ENCODE data around the gene AGPS. TPM values are rescaled to one million over a fixed set of nuclear protein-coding genes. Genes with fewer than 3 reads are reported as not detected.

AGPS gene
- total and polyA plus RNA-seq, 7 experiments from 2014 or later = 11.8 to 60.4 (median 21.8) TPM

- H3K36me3 ChIP-seq (ENCODE audit: control insufficient read depth in 2 of 3, insufficient read depth in 3 of 3, low read length in 3 of 3) = no peaks in the 10 kb centered on the region
- H3K9me3 ChIP-seq (ENCODE audit: control insufficient read depth in 2 of 3, low read length in 3 of 3) = no peaks in the 10 kb centered on the region
- H3K4me1 ChIP-seq (ENCODE audit: control insufficient read depth in 2 of 2, insufficient read depth in 2 of 2, low read length in 2 of 2) = no peaks in the 10 kb centered on the region
- DNase-seq (no peak), ATAC-seq (no peak)
- H3K4me3 Mint-ChIP-seq = no peak overlapping the region
- intact Hi-C loops (cut with micrococcal nuclease) = no loop called here
- no peak overlapping the region for H3K27ac ChIP-seq (ENCODE audit: low read depth, low read length)
- no peaks in the 10 kb centered on the region for H3K9me3 Mint-ChIP-seq
- CTCF ChIA-PET = no interaction called here
- H3K4me3 ChIP-seq (ENCODE audit: low read length) = no peak overlapping the region
- peaks cover 0 to 3% (median 0%) of the 10 kb centered on the region in 5 donors for H3K36me3 Mint-ChIP-seq
- POLR2A ChIA-PET = no interaction called here
- H3K27me3 Mint-ChIP-seq = peaks cover 0 to 8% (median 3%) of the 10 kb centered on the region in 5 donors
- H3K27ac Mint-ChIP-seq = no peak overlapping the region
- H3K27me3 ChIP-seq (ENCODE audit: control insufficient read depth in 2 of 2, insufficient read depth in 2 of 2, low read length in 2 of 2) = no peaks in the 10 kb centered on the region
- peaks cover 0 to 3% (median 0%) of the 10 kb centered on the region in 7 donors for H3K4me1 Mint-ChIP-seq
Measured at GRCh38 chr2:177568893-177569292, 176.3 kb downstream of the AGPS start.

- CTCF ChIA-PET = no interaction called here
- H3K4me3 Mint-ChIP-seq = no peak overlapping the region
- DNase-seq = no peak
Measured at GRCh38 chr2:177572236-177572671, 179.7 kb downstream of the AGPS start.

GRCh38 chr2:177573120-177573519, 180.5 kb downstream of the AGPS start:
- no peak for DNase-seq
- Histone ChIP-seq H3K27me3 (ENCODE audit: control insufficient read depth in 2 of 2, insufficient read depth in 2 of 2, low read length in 2 of 2) (no peaks in the 10 kb centered on the region), H3K36me3 (ENCODE audit: control insufficient read depth in 2 of 3, insufficient read depth in 3 of 3, low read length in 3 of 3) (no peaks in the 10 kb centered on the region), H3K9me3 (ENCODE audit: control insufficient read depth in 2 of 3, low read length in 3 of 3) (no peaks in the 10 kb centered on the region), H3K27ac (ENCODE audit: low read depth, low read length) (no peak overlapping the region), H3K4me3 (ENCODE audit: low read length) (no peak overlapping the region), H3K4me1 (ENCODE audit: control insufficient read depth in 2 of 2, insufficient read depth in 2 of 2, low read length in 2 of 2) (no peaks in the 10 kb centered on the region)
- intact Hi-C loops (cut with micrococcal nuclease) = no loop called here
- peaks cover 0 to 3% (median 0%) of the 10 kb centered on the region in 7 donors for H3K4me1 Mint-ChIP-seq
- no peak overlapping the region for H3K4me3 Mint-ChIP-seq
- no peak for ATAC-seq
- no peak overlapping the region for H3K27ac Mint-ChIP-seq
- POLR2A ChIA-PET = no interaction called here
- no peaks in the 10 kb centered on the region for H3K9me3 Mint-ChIP-seq
- peaks cover 0 to 8% (median 4%) of the 10 kb centered on the region in 5 donors for H3K27me3 Mint-ChIP-seq
- CTCF ChIA-PET = no interaction called here
- H3K36me3 Mint-ChIP-seq = no peaks in the 10 kb centered on the region

More at GRCh38 chr2:177572236-177572671, 179.7 kb downstream of the AGPS start:
- POLR2A ChIA-PET = no interaction called here
- no peak for ATAC-seq
- Mint-ChIP-seq H3K9me3 (no peaks in the 10 kb centered on the region), H3K36me3 (peaks cover 0 to 1% (median 0%) of the 10 kb centered on the region in 5 donors), H3K27me3 (peaks cover 0 to 8% (median 6%) of the 10 kb centered on the region in 5 donors), H3K27ac (no peak overlapping the region), H3K4me1 (peaks cover 0 to 3% (median 0%) of the 10 kb centered on the region in 7 donors)
- no peaks in the 10 kb centered on the region for H3K27me3 ChIP-seq (ENCODE audit: control insufficient read depth in 2 of 2, insufficient read depth in 2 of 2, low read length in 2 of 2)
- H3K4me3 ChIP-seq (ENCODE audit: low read length) = no peak overlapping the region
- H3K4me1 ChIP-seq (ENCODE audit: control insufficient read depth in 2 of 2, insufficient read depth in 2 of 2, low read length in 2 of 2) = no peaks in the 10 kb centered on the region
- H3K9me3 ChIP-seq (ENCODE audit: control insufficient read depth in 2 of 3, low read length in 3 of 3) = no peaks in the 10 kb centered on the region
- intact Hi-C loops (cut with micrococcal nuclease) = no loop called here
- H3K27ac ChIP-seq (ENCODE audit: low read depth, low read length) = no peak overlapping the region
- H3K36me3 ChIP-seq (ENCODE audit: control insufficient read depth in 2 of 3, insufficient read depth in 3 of 3, low read length in 3 of 3) = no peaks in the 10 kb centered on the region

GRCh38 chr2:177574356-177574755, 181.8 kb downstream of the AGPS start:
- Histone ChIP-seq H3K27ac (ENCODE audit: low read depth, low read length) (no peak overlapping the region), H3K27me3 (ENCODE audit: control insufficient read depth in 2 of 2, insufficient read depth in 2 of 2, low read length in 2 of 2) (no peaks in the 10 kb centered on the region), H3K9me3 (ENCODE audit: control insufficient read depth in 2 of 3, low read length in 3 of 3) (no peaks in the 10 kb centered on the region), H3K4me3 (ENCODE audit: low read length) (no peak overlapping the region), H3K4me1 (ENCODE audit: control insufficient read depth in 2 of 2, insufficient read depth in 2 of 2, low read length in 2 of 2) (no peaks in the 10 kb centered on the region), H3K36me3 (ENCODE audit: control insufficient read depth in 2 of 3, insufficient read depth in 3 of 3, low read length in 3 of 3) (no peaks in the 10 kb centered on the region)
- Mint-ChIP-seq H3K27ac (no peak overlapping the region), H3K27me3 (peaks cover 0 to 8% (median 4%) of the 10 kb centered on the region in 5 donors), H3K9me3 (no peaks in the 10 kb centered on the region), H3K36me3 (no peaks in the 10 kb centered on the region), H3K4me1 (no peaks in the 10 kb centered on the region), H3K4me3 (no peak overlapping the region)
- CTCF ChIA-PET = no interaction called here
- POLR2A ChIA-PET = no interaction called here
- intact Hi-C loops (cut with micrococcal nuclease) = no loop called here
- no peak for ATAC-seq
- DNase-seq = no peak

- H3K27me3 Mint-ChIP-seq = peaks cover 0 to 8% (median 4%) of the 10 kb centered on the region in 5 donors
- CTCF ChIA-PET = no interaction called here
- intact Hi-C loops (cut with micrococcal nuclease) = no loop called here
- no peaks in the 10 kb centered on the region for H3K4me1 Mint-ChIP-seq
- no peak overlapping the region for H3K4me3 Mint-ChIP-seq
- no peak overlapping the region for H3K27ac ChIP-seq (ENCODE audit: low read depth, low read length)
- no peaks in the 10 kb centered on the region for H3K27me3 ChIP-seq (ENCODE audit: control insufficient read depth in 2 of 2, insufficient read depth in 2 of 2, low read length in 2 of 2)
- ATAC-seq (no peak), DNase-seq (no peak)
- POLR2A ChIA-PET = no interaction called here
- H3K36me3 ChIP-seq (ENCODE audit: control insufficient read depth in 2 of 3, insufficient read depth in 3 of 3, low read length in 3 of 3) = no peaks in the 10 kb centered on the region
- H3K9me3 ChIP-seq (ENCODE audit: control insufficient read depth in 2 of 3, low read length in 3 of 3) = no peaks in the 10 kb centered on the region
- H3K36me3 Mint-ChIP-seq = no peaks in the 10 kb centered on the region
- no peak overlapping the region for H3K27ac Mint-ChIP-seq
- H3K9me3 Mint-ChIP-seq = no peaks in the 10 kb centered on the region
- H3K4me3 ChIP-seq (ENCODE audit: low read length) = no peak overlapping the region
- H3K4me1 ChIP-seq (ENCODE audit: control insufficient read depth in 2 of 2, insufficient read depth in 2 of 2, low read length in 2 of 2) = no peaks in the 10 kb centered on the region
Measured at GRCh38 chr2:177575358-177575757, 182.8 kb downstream of the AGPS start.

GRCh38 chr2:177577075-177577474, 184.5 kb downstream of the AGPS start:
- Histone ChIP-seq H3K4me1 (ENCODE audit: control insufficient read depth in 2 of 2, insufficient read depth in 2 of 2, low read length in 2 of 2) (no peaks in the 10 kb centered on the region), H3K27ac (ENCODE audit: low read depth, low read length) (no peak overlapping the region), H3K4me3 (ENCODE audit: low read length) (no peak overlapping the region), H3K36me3 (ENCODE audit: control insufficient read depth in 2 of 3, insufficient read depth in 3 of 3, low read length in 3 of 3) (no peaks in the 10 kb centered on the region), H3K27me3 (ENCODE audit: control insufficient read depth in 2 of 2, insufficient read depth in 2 of 2, low read length in 2 of 2) (no peaks in the 10 kb centered on the region), H3K9me3 (ENCODE audit: control insufficient read depth in 2 of 3, low read length in 3 of 3) (no peaks in the 10 kb centered on the region)
- peaks cover 0 to 2% (median 0%) of the 10 kb centered on the region in 11 donors for H3K9me3 Mint-ChIP-seq
- H3K27me3 Mint-ChIP-seq = peaks cover 0 to 14% (median 4%) of the 10 kb centered on the region in 5 donors
- intact Hi-C loops (cut with micrococcal nuclease) = no loop called here
- no peaks in the 10 kb centered on the region for H3K36me3 Mint-ChIP-seq
- no peak for DNase-seq
- ATAC-seq = no peak
- ChIA-PET CTCF (no interaction called here), POLR2A (no interaction called here)
- no peaks in the 10 kb centered on the region for H3K4me1 Mint-ChIP-seq
- H3K27ac Mint-ChIP-seq = no peak overlapping the region
- no peak overlapping the region for H3K4me3 Mint-ChIP-seq

GRCh38 chr2:177578454-177578853, 185.9 kb downstream of the AGPS start:
- CTCF ChIA-PET = no interaction called here
- no peaks in the 10 kb centered on the region for H3K27me3 ChIP-seq (ENCODE audit: control insufficient read depth in 2 of 2, insufficient read depth in 2 of 2, low read length in 2 of 2)

More at GRCh38 chr2:177578454-177578853, 185.9 kb downstream of the AGPS start:
- Histone ChIP-seq H3K36me3 (ENCODE audit: control insufficient read depth in 2 of 3, insufficient read depth in 3 of 3, low read length in 3 of 3) (no peaks in the 10 kb centered on the region), H3K4me1 (ENCODE audit: control insufficient read depth in 2 of 2, insufficient read depth in 2 of 2, low read length in 2 of 2) (no peaks in the 10 kb centered on the region), H3K9me3 (ENCODE audit: control insufficient read depth in 2 of 3, low read length in 3 of 3) (no peaks in the 10 kb centered on the region), H3K4me3 (ENCODE audit: low read length) (no peak overlapping the region), H3K27ac (ENCODE audit: low read depth, low read length) (no peak overlapping the region)
- DNase-seq (no peak), ATAC-seq (no peak)
- H3K36me3 Mint-ChIP-seq = peaks cover 0 to 1% (median 0%) of the 10 kb centered on the region in 5 donors
- peaks cover 0 to 2% (median 0%) of the 10 kb centered on the region in 11 donors for H3K9me3 Mint-ChIP-seq
- no peak overlapping the region for H3K4me3 Mint-ChIP-seq
- no peaks in the 10 kb centered on the region for H3K4me1 Mint-ChIP-seq
- POLR2A ChIA-PET = no interaction called here
- no peak overlapping the region for H3K27ac Mint-ChIP-seq
- peaks cover 0 to 14% (median 4%) of the 10 kb centered on the region in 5 donors for H3K27me3 Mint-ChIP-seq
- intact Hi-C loops (cut with micrococcal nuclease) = no loop called here

Data from naive thymus-derived CD4-positive, alpha-beta T cell (primary cell).